Natural killer cell (primary cell): ENCODE results near the gene TRIM71. TPM values are rescaled to one million over a fixed set of nuclear protein-coding genes. Genes with fewer than 3 reads are reported as not detected.

Experiments used
- ATAC-seq, 3 donors: fragments of 150-1000 bp in 2 of 3; fragments of 200-7000 bp in 1 of 3; cut with Tn5 transposase; 1 replicate in 1 of 3; 2 replicates in 2 of 3; pipeline ENCODE4 v1.10.0; 2021; ENCODE audit warnings: mild to moderate bottlenecking in 2 of 3, moderate library complexity in 2 of 3
- DNase-seq, 2 donors: peaks; one replicate each; pipeline versions ENCODE4 v3.0.0 to v3.0.0-alpha.2; 2013 to 2021; ENCODE audit warnings: mixed read lengths in 1 of 2
- H3K27ac ChIP-seq: one replicate; pipeline ENCODE4 v1.5.1; 2013; ENCODE audit warnings: mild to moderate bottlenecking, low read length
- H3K27me3 ChIP-seq: one replicate; pipeline ENCODE4 v1.6.1; 2013; ENCODE audit warnings: low read length; ENCODE audit not compliant: control insufficient read depth, insufficient read depth
- H3K36me3 ChIP-seq: one replicate; pipeline ENCODE4 v1.6.1; 2013; ENCODE audit warnings: low read length; ENCODE audit not compliant: control insufficient read depth, insufficient read depth
- H3K4me1 ChIP-seq: one replicate; pipeline ENCODE4 v1.6.1; 2013; ENCODE audit warnings: low read length; ENCODE audit not compliant: control insufficient read depth, insufficient read depth
- H3K4me3 ChIP-seq: one replicate; pipeline ENCODE4 v1.5.1; 2013; ENCODE audit warnings: low read length
- H3K9me3 ChIP-seq: one replicate; pipeline ENCODE4 v1.6.1; 2013; ENCODE audit warnings: low read length; ENCODE audit not compliant: control insufficient read depth, insufficient read depth
- H3K27ac Mint-ChIP-seq, 2 donors: one replicate each; pipeline ENCODE4 v1.8.0; 2022; ENCODE audit warnings: mild to moderate bottlenecking in 2 of 2, mixed read lengths in 2 of 2, moderate library complexity in 1 of 2
- H3K27me3 Mint-ChIP-seq, 2 donors: one replicate each; pipeline ENCODE4 v1.8.0; 2022; ENCODE audit warnings: low read depth in 2 of 2, mixed read lengths in 2 of 2
- H3K36me3 Mint-ChIP-seq: one replicate; pipeline ENCODE4 v1.8.0; 2022; ENCODE audit warnings: mixed read lengths
- H3K4me1 Mint-ChIP-seq, 2 donors: one replicate each; pipeline ENCODE4 v1.8.0; 2022; ENCODE audit warnings: mixed read lengths in 2 of 2
- H3K4me3 Mint-ChIP-seq: one replicate; pipeline ENCODE4 v1.8.0; 2022; ENCODE audit warnings: mild to moderate bottlenecking, moderate library complexity, mixed read lengths
- H3K9me3 Mint-ChIP-seq, 2 donors: one replicate each; pipeline ENCODE4 v1.8.0; 2022; ENCODE audit warnings: mixed read lengths in 2 of 2
- WGBS: methylation state at CpG from one replicate; pipeline ENCODE4 v1.1.7; 2013; ENCODE audit warnings: missing lambda C conversion rate; ENCODE audit not compliant: insufficient coverage; 5-methylcytosine and 5-hydroxymethylcytosine counted together
- intact Hi-C: fragments of 100-400 bp; cut with micrococcal nuclease; formaldehyde crosslinking; loops from one replicate; pipeline ENCODE4 v1.14.2; 2022
- total RNA-seq, 4 donors: library from RNA; stranded (reverse); fragments of 120-200 nt in 1 of 4; gene quantifications; one replicate each; pipeline versions ENCODE4 v1.2.3 to v1.2.4, GENCODE V29; 2013 to 2022
- TF ChIP-seq, protein P1 (sequence below): fragments of 200-600 bp; IDR thresholded peaks from one replicate; pipeline ENCODE4 v1.8.0; 2022; ENCODE audit warnings: antibody characterized with exemption

The TRIM71 gene
- total RNA-seq, 3 donors from 2014 or later (not counting 1 experiment from before 2014, with no cell fraction given): 0.05 TPM; not detected in 2

GRCh38 chr3:32825601-32826375 lies 8.0 kb downstream of the TRIM71 start:
- Mint-ChIP-seq H3K36me3 (no peaks in the 10 kb centered on the region), H3K27me3 (peaks cover 7% of the 10 kb centered on the region in 2 donors), H3K9me3 (no peaks in the 10 kb centered on the region), H3K4me1 (no peaks in the 10 kb centered on the region), H3K27ac (no peak overlapping the region), H3K4me3 (no peak overlapping the region)
- TF ChIP-seq, protein P1, sequence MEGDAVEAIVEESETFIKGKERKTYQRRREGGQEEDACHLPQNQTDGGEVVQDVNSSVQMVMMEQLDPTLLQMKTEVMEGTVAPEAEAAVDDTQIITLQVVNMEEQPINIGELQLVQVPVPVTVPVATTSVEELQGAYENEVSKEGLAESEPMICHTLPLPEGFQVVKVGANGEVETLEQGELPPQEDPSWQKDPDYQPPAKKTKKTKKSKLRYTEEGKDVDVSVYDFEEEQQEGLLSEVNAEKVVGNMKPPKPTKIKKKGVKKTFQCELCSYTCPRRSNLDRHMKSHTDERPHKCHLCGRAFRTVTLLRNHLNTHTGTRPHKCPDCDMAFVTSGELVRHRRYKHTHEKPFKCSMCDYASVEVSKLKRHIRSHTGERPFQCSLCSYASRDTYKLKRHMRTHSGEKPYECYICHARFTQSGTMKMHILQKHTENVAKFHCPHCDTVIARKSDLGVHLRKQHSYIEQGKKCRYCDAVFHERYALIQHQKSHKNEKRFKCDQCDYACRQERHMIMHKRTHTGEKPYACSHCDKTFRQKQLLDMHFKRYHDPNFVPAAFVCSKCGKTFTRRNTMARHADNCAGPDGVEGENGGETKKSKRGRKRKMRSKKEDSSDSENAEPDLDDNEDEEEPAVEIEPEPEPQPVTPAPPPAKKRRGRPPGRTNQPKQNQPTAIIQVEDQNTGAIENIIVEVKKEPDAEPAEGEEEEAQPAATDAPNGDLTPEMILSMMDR: no peak
- ATAC-seq: no peak
- intact Hi-C loops: no loop called here
- Histone ChIP-seq H3K27ac (no peak overlapping the region), H3K4me3 (no peak overlapping the region), H3K9me3 (no peaks in the 10 kb centered on the region), H3K4me1 (no peaks in the 10 kb centered on the region), H3K36me3 (no peaks in the 10 kb centered on the region), H3K27me3 (no peaks in the 10 kb centered on the region)
- WGBS: 93% methylated on average over 11 of the region's 12 CpGs
- no peak for DNase-seq

GRCh38 chr3:32831062-32831461 lies 13.3 kb downstream of the TRIM71 start:
- DNase-seq: no peak
- intact Hi-C loops: no loop called here
- Histone ChIP-seq H3K36me3 (no peaks in the 10 kb centered on the region), H3K4me3 (no peak overlapping the region), H3K27ac (no peak overlapping the region), H3K9me3 (no peaks in the 10 kb centered on the region), H3K27me3 (peaks cover 7% of the 10 kb centered on the region), H3K4me1 (no peaks in the 10 kb centered on the region)
- no peak for ATAC-seq
- Mint-ChIP-seq H3K4me3 (no peak overlapping the region), H3K36me3 (no peaks in the 10 kb centered on the region), H3K27ac (no peak overlapping the region), H3K4me1 (no peaks in the 10 kb centered on the region), H3K27me3 (peaks cover 0 to 7% of the 10 kb centered on the region in 2 donors), H3K9me3 (no peaks in the 10 kb centered on the region)
- TF ChIP-seq, protein P1: no peak
- 96% methylated on average over 3 of the region's 4 CpGs for WGBS

GRCh38 chr3:32831791-32832190 lies 14.0 kb downstream of the TRIM71 start:
- WGBS: 9% methylated on average over 2 of the region's 2 CpGs
- DNase-seq (no peak), ATAC-seq (no peak)
- H3K4me3 ChIP-seq: no peak overlapping the region
- peaks cover 7% of the 10 kb centered on the region for H3K27me3 ChIP-seq
- H3K9me3 ChIP-seq: no peaks in the 10 kb centered on the region
- H3K27ac Mint-ChIP-seq: no peak overlapping the region
- no peaks in the 10 kb centered on the region for H3K4me1 ChIP-seq
- no peaks in the 10 kb centered on the region for H3K4me1 Mint-ChIP-seq
- H3K9me3 Mint-ChIP-seq: no peaks in the 10 kb centered on the region
- no peak overlapping the region for H3K27ac ChIP-seq
- no peak overlapping the region for H3K4me3 Mint-ChIP-seq
- H3K36me3 ChIP-seq: no peaks in the 10 kb centered on the region
- no peaks in the 10 kb centered on the region for H3K36me3 Mint-ChIP-seq
- TF ChIP-seq, protein P1: no peak
- peaks cover 3 to 15% of the 10 kb centered on the region in 2 donors for H3K27me3 Mint-ChIP-seq
- intact Hi-C loops: no loop called here

- H3K9me3 Mint-ChIP-seq: no peaks in the 10 kb centered on the region
- intact Hi-C loops: no loop called here
- WGBS: 88% methylated on average over 4 of the region's 4 CpGs
- H3K4me3 Mint-ChIP-seq: no peak overlapping the region
- H3K27me3 Mint-ChIP-seq: peaks cover 3 to 17% of the 10 kb centered on the region in 2 donors
- no peaks in the 10 kb centered on the region for H3K4me1 Mint-ChIP-seq
- Histone ChIP-seq H3K4me3 (no peak overlapping the region), H3K27ac (no peak overlapping the region), H3K36me3 (no peaks in the 10 kb centered on the region), H3K27me3 (peaks cover 7% of the 10 kb centered on the region), H3K9me3 (no peaks in the 10 kb centered on the region), H3K4me1 (no peaks in the 10 kb centered on the region)
- H3K36me3 Mint-ChIP-seq: no peaks in the 10 kb centered on the region
- ATAC-seq (no peak), DNase-seq (no peak)
- TF ChIP-seq, protein P1: no peak
- no peak overlapping the region for H3K27ac Mint-ChIP-seq
Measured at GRCh38 chr3:32832193-32832592, 14.4 kb downstream of the TRIM71 start.
